HG02981 (cell line): Measurements from ENCODE around the gene CAMK1D.

ENCODE experiments used
- ATAC-seq: cut with Tn5 transposase; IDR thresholded peaks from one replicate; pipeline ENCODE4 v1.9.1; 2021; ENCODE audit warnings: mild to moderate bottlenecking, moderate library complexity; ENCODE audit not compliant: unreplicated experiment

CAMK1D gene

DNA sequence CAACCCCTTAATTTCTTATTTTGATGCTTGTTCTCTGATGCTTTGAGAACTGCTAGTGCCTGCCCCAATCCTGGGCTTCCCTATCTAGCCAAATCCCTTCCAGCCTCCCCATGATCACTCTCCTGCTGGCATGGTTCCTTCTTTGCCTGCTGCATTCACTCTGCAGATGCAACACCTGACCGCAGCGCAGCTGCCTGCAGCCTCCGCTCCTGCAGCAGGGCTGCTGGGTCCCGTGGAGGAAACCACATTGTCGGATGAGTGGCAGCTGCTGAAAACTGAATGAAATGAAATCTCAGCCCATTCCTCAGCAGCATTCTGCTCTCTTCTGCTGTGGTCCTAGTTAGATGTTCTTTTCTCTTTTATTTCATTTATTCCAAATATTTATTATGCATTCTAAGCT, 331.9 kb downstream of the CAMK1D start:
- no peak for ATAC-seq

DNA sequence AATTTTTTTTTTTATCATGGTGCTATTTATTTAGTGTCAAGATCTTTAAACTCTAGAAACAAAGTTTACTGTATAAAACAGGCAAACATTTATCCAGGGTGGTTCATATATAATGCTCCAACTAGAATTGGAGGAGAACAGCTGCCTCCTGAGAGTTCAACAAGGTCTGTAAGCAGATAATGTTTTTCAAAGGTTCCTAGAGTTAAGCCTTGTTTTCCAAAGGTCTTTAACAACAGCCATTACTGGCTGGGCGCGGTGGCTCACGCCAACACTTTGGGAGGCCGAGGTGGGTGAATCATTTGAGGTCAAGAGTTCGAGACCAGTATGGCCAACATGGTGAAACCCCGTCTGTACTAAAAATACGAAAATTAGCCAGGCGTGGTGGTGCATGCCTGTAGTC, 335.4 kb downstream of the CAMK1D start:
- no peak for ATAC-seq

DNA sequence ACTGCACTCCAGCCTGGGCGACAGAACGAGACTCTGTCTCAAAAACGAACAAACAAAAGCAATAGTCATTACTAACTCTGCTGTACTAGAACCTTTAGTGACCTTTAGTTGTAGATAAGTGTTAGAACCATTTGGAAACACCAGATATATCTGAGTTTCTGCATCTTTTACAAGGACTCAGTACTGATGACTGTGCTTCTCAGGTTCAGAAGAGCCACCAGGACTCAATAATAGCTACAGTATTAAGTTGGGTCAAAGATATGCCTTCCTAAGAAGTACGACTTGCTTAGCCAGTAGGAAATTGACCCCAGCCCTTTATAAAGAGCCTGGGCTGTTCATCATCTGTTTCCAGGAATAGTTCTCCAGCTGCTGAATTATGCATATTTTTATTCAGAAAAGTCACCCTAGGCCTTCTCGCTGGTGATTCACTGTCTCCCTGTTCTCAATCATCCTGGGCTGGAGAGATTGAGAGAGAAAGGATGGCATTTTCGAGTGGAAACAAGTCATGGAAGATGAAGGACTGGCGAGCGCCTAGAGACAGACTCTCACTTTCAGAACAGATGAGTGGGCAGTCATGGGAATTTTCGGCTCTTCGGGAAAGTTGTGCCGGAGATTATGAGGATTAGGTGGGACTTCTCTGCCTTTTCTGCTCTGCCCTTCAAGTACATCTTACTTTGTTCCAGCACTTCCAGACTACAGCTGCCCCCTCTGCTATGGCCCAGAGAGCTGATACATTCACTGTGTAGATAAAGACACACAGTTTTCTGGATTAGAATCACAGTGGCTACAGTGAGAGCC, 336.1 kb downstream of the CAMK1D start:
- no peak for ATAC-seq

DNA sequence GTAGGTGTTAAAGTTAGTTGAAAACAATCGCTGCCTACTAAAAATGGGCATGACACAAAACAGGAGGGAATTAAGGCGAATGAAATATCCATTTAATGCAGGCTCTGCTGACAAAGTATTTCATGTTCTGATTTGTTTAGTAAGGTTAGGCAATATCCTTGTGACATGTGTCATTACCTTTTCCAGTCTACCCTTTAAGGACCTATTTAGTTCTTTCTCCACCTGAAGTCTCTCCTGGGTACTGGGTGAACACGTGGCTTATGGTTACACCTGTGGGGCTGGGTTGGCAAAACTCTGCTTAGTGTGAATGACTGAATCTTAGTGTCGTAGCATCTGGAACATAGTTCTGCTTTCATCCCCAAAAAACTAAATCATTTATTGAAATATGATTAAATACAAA, 338.6 kb downstream of the CAMK1D start:
- no peak for ATAC-seq

DNA sequence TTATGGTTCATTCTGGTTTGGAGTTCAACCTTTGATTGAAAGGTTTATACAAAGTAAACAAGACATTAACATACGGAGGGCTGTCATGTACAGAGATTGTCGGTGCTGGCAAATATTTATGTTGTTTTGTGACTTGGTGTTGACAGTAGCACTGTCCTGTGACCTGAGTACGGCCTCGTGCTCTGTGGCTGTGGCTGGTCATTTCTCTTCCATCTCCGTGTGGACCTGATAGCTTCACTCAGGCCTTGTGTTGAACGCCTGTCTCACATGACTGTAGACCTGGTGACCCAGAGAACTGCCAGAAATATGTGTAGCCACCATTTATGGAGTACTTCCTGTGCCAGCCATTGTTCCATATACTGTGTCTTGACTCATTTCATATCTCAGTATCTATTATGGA, 340.5 kb downstream of the CAMK1D start:
- no peak for ATAC-seq

DNA sequence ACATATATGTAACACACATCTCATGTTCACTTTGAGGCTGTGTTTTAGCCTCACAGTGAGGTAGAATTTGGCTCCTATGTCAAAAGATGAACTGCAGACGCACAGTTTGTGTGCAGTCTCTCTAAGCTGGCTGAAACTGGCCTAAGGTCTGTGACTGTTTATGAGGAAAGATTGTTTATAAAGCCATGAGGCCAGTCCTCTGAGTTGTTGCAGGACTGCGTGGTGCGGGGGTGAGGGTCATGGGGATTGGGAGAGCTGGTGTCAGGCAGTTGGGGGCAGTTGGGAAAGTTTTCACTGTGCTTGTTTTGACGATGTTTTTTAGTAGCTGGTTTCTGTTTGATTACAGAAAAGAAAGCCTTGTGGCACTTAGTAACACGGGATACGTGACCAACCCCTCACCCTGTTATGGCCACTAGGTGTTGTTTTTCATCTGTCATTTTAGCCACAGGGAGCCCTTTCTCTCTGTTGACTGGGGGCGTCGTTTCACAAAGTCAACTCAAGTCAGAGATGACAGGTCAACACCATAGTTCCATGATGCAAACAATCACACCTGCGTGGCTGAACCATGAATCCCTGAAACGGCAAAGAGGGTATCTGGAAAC, 341.3 kb downstream of the CAMK1D start:
- ATAC-seq, result no peak

DNA sequence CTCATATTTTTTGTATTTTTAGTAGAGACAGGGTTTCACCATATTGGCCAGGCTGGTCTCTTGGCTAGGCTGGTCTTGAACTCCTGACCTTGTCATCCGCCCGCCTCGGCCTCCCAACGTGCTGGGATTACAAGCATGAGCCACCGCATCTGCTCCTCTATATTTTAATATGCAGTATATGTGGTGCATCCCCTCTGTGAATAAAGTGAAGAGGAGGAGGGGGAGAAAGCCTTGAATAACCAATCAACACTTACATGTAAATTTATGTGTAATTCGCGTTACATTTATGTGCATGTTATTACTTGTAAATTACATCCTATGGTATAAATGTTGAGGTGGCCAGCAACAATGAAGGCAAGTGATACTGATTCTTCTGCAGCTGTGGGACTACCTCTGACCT, 342.2 kb downstream of the CAMK1D start:
- ATAC-seq, result no peak

DNA sequence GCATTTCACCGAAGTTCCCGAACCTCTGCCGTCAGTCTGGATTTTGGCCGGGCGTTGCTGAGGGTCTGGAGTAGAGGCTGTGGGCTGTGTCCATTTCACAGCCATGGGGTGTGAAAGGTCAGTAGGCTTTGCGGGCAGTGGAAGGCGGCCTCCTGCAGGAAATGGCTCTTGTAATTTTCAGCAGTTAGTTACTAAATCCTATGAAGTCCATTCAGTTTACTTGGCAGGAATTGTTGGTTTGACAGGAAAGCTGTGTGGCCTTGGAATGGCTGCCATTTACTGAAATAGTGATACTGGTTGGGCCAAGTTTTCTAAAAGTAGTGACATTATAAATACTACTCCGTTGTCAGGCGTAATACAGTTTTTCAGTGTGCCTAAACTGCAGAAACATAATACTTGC, 348.4 kb downstream of the CAMK1D start:
- ATAC-seq, result no peak

DNA sequence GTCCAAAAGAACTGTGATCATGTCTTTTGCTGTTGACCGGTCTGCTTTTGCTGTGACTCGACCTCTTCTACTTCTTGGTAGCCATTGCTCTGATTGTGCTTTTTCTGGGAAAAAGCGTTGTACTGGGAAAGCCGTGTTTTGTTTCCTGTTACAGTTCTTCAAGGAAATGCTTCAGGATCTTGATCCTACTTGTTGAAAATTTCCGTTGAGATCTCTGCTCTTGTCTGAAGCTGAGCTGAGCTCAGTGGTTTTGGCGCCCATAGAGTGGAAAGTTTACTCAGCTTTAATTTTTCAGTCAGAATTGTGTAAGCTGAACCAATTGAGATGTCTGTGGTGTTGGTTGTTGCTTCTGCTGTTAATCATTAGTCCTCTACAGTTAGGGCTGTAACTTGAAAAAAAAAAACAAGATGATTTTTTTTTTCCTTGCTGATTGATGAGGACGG, 349.9 kb downstream of the CAMK1D start:
- no peak for ATAC-seq

DNA sequence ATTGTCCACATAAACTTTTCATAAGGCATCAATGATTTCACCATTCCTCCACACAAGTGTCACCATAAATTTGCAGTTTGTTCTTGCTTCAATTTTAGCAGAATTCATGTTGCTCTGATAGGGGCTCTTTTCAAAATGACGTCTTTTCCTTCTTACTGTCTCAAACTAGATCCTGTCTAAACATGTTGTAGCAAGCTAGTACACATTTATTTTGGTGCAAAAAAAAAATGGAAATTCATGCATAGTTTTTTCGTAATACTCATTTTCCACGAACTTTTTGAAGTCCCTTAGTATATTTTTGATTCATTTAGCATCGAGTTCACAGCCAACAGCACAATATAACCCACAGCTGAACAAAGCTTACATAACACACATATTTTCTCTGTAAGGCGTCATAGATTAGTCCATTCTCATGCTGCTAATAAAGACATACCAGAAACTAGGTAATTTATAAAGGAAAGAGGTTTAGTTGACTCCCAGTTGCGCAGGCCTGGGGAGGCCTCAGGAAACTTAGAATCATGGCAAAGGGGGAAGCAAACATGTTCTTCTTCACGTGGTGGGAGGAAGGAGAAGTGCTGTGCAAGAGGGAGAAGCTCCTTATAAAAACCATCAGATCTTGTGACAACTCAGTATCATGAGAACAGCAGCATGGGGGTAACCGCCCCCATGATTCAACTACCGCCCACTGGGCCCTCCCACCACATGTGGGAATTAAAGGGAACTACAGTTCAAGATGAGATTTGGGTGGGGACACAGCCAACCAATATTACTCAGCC, 350.6 kb downstream of the CAMK1D start:
- ATAC-seq, result no peak

DNA sequence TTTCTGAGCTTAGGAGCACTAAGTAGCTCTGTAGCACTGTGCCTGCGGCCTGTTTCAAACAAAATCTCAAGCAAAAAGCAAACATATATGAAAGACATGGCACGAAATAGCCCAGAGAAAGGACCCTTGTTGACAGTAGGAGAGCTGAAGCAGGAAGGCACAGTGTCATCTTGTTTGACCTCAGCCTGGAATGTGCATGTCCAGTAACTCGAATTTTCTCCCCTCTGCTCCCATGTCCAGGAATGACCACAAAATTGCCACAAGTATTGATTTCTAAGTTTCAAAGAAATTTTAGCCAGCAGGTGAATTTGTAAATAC, 351.2 kb downstream of the CAMK1D start:
- ATAC-seq, result no peak

DNA sequence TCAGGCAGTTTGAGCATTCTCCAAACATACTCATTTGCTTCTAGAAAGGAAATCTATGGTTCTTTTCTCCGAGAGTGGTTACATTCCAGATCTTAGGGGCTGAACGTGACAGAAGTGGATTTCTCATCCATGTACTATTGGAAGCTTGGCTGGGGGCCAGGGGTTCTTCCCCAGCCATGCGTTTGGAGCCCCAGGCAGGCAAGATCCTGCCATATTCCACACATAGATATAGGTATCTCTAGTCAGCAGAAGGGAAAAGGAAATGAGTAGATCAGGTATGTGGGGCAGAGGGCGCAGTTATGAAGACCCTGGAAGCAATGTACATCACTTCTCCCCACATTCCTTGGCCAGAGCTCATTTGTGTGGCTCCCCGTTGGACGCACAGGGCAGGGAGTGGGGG, 352.3 kb downstream of the CAMK1D start:
- no peak for ATAC-seq

DNA sequence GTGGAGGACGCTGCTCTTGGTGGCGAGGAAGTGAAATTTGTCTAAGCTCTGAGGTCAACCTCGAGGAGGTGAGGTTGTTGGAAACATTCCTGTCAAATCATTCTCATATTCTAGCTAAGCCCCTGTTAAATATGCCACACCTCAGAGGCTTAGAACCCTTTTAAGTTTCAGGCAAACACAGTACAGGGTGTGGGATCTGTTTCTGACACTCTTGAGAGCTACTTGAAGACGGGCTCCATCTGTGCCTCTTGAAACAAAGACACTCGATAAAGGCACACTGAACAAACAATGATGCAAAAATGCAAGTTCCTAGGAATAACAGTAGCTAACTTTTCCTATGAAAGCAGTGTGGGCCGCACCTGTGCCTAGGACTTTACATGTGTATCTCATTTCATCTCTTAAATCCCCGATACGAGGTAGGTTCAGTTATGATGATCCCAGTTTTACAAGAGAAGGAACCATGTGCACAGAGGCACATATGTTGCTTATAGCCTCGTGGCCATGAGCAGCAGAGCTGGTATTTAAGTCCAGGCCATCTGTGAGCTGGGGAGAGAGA, 352.9 kb downstream of the CAMK1D start:
- no peak for ATAC-seq

DNA sequence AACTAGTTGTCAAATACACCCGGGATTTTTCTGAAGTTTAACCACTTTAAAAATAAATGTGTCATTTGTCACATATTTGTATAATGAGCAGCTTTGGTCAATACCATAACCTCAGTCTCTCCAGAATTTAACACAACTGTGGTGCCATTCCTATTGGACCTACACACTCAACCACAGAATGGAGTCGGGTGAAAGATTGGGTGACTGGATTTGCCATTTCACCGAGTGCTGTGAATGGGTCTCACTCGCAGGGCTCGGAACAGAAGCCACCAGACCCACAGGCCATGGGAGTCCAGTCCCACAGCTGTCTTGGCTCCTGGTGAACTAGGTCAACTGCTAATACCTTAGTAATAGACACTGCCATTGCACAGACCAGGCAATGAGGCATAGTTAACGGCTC, 353.8 kb downstream of the CAMK1D start:
- ATAC-seq, result no peak

DNA sequence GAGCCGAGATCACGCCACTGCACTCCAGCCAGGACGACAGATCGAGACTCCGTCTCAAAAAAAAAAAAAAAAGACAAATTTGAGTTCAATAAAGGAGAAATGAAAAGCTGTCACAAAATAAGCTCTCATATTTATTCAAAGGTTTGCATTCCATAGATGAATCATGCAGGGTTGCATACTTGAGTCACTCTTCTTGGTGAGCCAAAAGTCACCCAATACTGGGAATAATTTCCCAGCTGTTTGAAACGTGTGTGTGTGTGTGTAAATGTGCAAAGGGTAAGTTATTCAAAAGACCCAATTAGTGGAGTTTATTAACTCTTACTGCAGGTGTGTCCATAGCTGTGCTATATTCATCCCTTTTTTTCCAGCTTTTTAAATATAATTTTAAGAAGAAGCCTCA, 354.5 kb downstream of the CAMK1D start:
- no peak for ATAC-seq

DNA sequence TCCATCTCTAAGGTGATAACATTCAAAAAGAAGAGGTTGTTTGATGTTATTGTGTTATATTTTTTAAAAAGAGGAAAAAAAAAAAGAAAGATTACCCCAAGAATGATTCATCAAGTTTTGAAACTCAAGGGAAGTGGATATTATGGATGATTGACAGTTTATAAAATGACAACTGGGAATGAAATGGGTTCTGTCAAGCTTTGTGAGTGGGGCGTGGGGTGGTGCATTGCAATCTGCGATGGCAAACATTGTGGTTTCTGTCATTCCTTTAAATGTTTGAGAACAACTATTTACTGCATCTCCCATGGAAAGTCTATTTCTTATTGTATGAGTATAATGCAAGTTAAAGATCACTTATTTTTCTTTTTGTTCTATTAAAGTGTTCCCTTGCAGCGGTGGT, 355.1 kb downstream of the CAMK1D start:
- ATAC-seq, result no peak

DNA sequence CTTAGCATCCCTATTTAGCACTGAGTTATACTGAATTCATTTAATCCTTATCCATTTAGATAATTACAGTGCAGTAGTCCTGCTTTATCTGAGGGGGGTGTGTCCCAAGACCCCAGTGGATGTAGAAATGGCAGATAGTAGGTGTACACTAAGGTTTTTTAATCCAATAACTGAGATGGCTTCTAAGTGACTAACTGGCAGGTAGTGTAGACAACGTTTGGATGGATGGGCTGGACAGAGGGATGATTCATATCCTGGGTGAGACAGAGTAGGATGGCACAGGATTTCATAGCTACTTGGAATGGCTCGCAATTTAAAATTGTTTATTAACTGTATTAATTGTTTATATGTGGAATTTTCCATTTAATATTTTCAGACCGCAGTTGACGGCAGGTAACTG, 356.6 kb downstream of the CAMK1D start:
- no peak for ATAC-seq

DNA sequence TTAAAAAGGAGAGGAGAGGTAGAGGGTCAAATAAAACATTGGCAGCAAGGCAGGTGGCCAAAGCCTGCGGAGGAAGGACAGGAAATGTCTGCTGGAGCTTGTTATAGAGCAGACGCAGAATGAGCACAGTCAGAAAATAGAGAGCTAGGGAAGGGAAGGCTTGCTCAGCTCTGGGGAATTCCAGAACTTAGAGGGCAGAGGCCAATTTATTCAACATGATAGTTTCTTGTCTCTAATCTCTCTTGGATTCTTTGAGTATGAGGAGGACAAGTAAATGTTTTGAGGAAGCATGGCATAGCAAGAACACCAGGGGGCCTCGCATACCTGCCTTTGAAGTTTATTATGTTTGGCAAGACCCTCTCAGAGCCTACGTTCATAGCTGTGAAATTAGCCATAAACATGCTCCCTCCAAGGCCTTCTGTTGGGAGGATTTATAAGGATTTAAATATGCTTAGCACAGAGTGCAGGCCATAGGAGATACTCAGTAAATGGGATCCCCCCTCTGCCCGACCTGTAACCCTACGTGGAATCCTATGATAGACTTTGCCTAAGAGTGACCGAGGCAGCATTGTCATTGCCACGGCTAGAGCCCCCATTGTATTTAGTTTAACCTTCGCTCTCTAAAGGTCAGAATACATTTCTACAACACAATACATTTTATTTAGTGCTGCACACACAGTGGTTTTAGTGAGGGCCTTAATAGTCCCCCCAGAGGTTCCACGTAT, 358.3 kb downstream of the CAMK1D start:
- no peak for ATAC-seq

DNA sequence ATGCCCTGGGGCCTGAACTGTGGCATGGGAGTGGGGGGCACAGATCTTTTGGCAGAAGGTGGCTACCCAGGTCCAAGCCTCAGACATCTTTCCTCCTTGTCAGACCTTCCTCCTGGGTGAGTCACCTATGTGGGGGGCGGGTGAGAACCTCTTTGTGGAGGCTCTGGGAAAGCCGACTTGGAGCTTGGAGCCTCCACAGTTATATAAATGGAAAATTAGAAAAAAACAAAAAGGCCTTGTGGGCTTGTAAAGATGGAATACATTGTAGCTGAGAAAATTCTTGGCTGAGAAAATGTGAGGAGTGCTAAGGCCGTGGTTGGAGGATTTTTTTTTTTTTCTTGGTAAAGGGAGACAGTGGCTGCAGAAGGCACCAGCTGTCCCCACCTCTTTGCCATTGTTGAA, 359.7 kb downstream of the CAMK1D start:
- ATAC-seq, result no peak

DNA sequence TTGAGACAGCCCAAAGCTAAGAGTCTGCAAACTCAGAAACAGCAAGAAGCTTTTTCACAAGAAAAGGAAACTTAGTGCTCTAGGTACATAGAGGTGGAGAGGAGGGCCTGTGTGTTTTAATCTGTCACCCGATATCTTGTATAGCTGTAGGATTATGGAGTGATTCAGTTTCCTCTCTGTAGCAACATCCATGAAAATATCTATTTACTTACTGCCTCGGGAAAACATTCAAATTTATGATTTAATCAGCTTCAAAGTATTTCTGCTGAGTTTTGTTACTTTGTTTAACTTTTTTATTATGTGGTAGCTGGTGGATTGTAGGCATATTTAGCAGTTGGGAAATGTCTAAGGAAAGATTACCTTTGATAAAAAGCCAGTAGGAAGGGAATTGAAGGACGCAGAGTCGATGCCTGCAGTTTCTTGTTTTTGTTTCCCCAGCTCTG, 360.2 kb downstream of the CAMK1D start:
- no peak for ATAC-seq

DNA sequence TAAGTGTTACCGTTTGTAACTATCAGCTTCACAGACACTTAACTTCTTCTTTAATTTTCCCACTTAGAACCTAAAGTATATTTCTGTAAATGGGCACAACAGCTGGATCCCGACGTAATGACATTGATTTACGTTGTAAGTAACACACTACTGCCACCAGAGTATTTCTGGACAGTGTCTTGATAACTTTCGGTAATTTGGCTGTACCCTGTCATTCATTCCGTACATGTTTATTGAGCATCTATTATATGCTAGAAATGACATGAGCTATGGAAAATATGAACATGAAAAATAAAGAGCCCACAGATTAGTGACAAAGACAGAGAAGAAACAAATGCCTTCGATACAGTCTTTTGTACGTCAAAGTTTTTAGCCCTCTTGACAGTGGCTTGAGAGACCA, 360.8 kb downstream of the CAMK1D start:
- no peak for ATAC-seq
